Brain microvascular endothelial cell (primary cell): ENCODE measurements around the gene SP100.

ENCODE experiments used
- DNase-seq: peaks from one replicate; pipeline ENCODE4 v3.0.0-alpha.2; 2020
- H3K27ac ChIP-seq: fragments of 250-450 bp; sonication (Bioruptor Pico); 2 replicates; pipeline ENCODE4 v1.5.1; 2020; ENCODE audit warnings: mild to moderate bottlenecking, moderate library complexity
- H3K27me3 ChIP-seq: fragments of 250-450 bp; sonication (Bioruptor Pico); replicated peaks from 2 replicates; pipeline ENCODE4 v1.5.1; 2020; ENCODE audit warnings: mild to moderate bottlenecking
- H3K36me3 ChIP-seq: fragments of 250-450 bp; sonication (Bioruptor Pico); replicated peaks from 2 replicates; pipeline ENCODE4 v1.5.1; 2020; ENCODE audit warnings: mild to moderate bottlenecking
- H3K4me3 ChIP-seq: 2 replicates; pipeline ENCODE4 v1.5.1; 2011; ENCODE audit warnings: low read depth, mild to moderate bottlenecking, control low read depth, low read length, moderate library complexity
- in situ Hi-C: cut with HindIII; loops from 2 replicates; pipeline ENCODE4 v1.10.0; 2017; ENCODE audit warnings: low sequenced_read_pairs, low pct_ligation_motif_present
- TF ChIP-seq, protein P1 (sequence below): IDR thresholded peaks from 2 replicates; pipeline ENCODE4 v1.5.1; 2011; ENCODE audit warnings: low read depth, mild to moderate bottlenecking, moderate library complexity, low read length, control low read depth, inconsistent platforms; ENCODE audit errors: missing control alignments

Gene SP100

DNA sequence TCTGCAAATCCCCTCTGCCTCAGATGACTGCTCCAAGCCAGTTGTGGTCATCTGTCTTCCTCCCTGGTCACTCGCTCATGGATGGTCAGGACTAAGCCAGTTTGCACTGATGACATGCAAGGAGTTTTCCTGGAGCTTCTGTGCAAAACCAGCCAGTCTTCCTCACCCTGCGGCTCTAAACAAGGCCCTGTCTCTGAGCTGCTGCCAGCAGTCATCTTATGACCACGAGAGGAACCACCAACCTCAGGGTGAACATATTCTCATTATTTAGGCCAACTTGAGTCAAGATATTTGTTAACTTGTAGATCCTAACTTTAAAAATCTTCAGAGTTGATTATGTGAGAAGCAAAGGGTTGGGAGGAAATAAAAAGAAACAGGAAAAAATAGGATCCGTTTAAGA is 176.8 kb downstream of the SP100 start:
- Histone ChIP-seq H3K27me3 (no peaks in the 10 kb centered on the region), H3K27ac (no peak overlapping the region), H3K4me3 (no peak overlapping the region), H3K36me3 (no peaks in the 10 kb centered on the region)
- TF ChIP-seq, protein P1, sequence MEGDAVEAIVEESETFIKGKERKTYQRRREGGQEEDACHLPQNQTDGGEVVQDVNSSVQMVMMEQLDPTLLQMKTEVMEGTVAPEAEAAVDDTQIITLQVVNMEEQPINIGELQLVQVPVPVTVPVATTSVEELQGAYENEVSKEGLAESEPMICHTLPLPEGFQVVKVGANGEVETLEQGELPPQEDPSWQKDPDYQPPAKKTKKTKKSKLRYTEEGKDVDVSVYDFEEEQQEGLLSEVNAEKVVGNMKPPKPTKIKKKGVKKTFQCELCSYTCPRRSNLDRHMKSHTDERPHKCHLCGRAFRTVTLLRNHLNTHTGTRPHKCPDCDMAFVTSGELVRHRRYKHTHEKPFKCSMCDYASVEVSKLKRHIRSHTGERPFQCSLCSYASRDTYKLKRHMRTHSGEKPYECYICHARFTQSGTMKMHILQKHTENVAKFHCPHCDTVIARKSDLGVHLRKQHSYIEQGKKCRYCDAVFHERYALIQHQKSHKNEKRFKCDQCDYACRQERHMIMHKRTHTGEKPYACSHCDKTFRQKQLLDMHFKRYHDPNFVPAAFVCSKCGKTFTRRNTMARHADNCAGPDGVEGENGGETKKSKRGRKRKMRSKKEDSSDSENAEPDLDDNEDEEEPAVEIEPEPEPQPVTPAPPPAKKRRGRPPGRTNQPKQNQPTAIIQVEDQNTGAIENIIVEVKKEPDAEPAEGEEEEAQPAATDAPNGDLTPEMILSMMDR = no peak
- DNase-seq = no peak
- in situ Hi-C loops = no loop called here
